OCI-LY1 (cell line): Measurements from ENCODE around the gene XIAP.
"Not testable (repeated sequence)": the region's sequence is repeated elsewhere in the genome, so short reads cannot be mapped to it uniquely, and the experiment has no call there.

Experiments
- H2AFZ ChIP-seq: fragments of 200-600 bp; sonication (generic), shearing (Covaris generic); 2 replicates; pipeline ENCODE4 v1.6.0; 2014; ENCODE audit warnings: antibody characterized with exemption, mild to moderate bottlenecking, low read length
- H3F3A ChIP-seq: fragments of 200-600 bp; sonication (generic), shearing (Covaris generic); 2 replicates; pipeline ENCODE4 v1.6.0; 2014; ENCODE audit warnings: mild to moderate bottlenecking, antibody characterized with exemption, low read length, moderate library complexity; ENCODE audit not compliant: insufficient read depth
- H3K27ac ChIP-seq: fragments of 200-600 bp; sonication (generic); 2 replicates; pipeline ENCODE4 v1.5.1; 2014; ENCODE audit warnings: low read length, mixed run types, mild to moderate bottlenecking, low read depth; ENCODE audit not compliant: poor library complexity, severe bottlenecking
- H3K27me3 ChIP-seq: fragments of 200-600 bp; sonication (generic); 2 replicates; pipeline ENCODE4 v1.6.0; 2014; ENCODE audit warnings: antibody characterized with exemption, mild to moderate bottlenecking, low read length, moderate library complexity; ENCODE audit not compliant: insufficient read depth
- H3K36me3 ChIP-seq: fragments of 200-600 bp; sonication (generic); 2 replicates; pipeline ENCODE4 v1.6.1; 2014; ENCODE audit warnings: mild to moderate bottlenecking, antibody characterized with exemption, low read length, moderate library complexity, mixed read lengths; ENCODE audit not compliant: insufficient read depth
- H3K4me1 ChIP-seq: fragments of 200-600 bp; sonication (generic); 2 replicates; pipeline ENCODE4 v1.5.1; 2014; ENCODE audit warnings: mild to moderate bottlenecking, low read length, moderate library complexity; ENCODE audit not compliant: insufficient read depth, severe bottlenecking
- H3K4me2 ChIP-seq: fragments of 200-600 bp; sonication (generic), shearing (Covaris generic); 2 replicates; pipeline ENCODE4 v1.6.1; 2014; ENCODE audit warnings: low read length
- H3K4me3 ChIP-seq: fragments of 200-600 bp; sonication (generic); 2 replicates; pipeline ENCODE4 v1.5.1; 2014; ENCODE audit warnings: low read length, low read depth, mild to moderate bottlenecking, mixed read lengths; ENCODE audit not compliant: poor library complexity, severe bottlenecking
- H3K79me2 ChIP-seq: fragments of 200-600 bp; shearing (Covaris generic); 2 replicates; pipeline ENCODE4 v1.6.1; 2016; ENCODE audit warnings: mixed run types, low read length, mixed read lengths; ENCODE audit not compliant: insufficient read depth
- H3K9ac ChIP-seq: fragments of 200-600 bp; sonication (generic), shearing (Covaris generic); 2 replicates; pipeline ENCODE4 v1.6.1; 2014; ENCODE audit warnings: mild to moderate bottlenecking, low read length, mixed read lengths
- H3K9me2 ChIP-seq: fragments of 200-600 bp; sonication (generic), shearing (Covaris generic); 2 replicates; pipeline ENCODE4 v1.6.1; 2014; ENCODE audit warnings: low read depth, mild to moderate bottlenecking, low read length, mixed read lengths
- H3K9me3 ChIP-seq: fragments of 200-600 bp; shearing (Covaris generic); 2 replicates; pipeline ENCODE4 v1.6.1; 2014; ENCODE audit warnings: low read length, mixed read lengths
- H4K20me1 ChIP-seq: fragments of 200-600 bp; sonication (generic), shearing (Covaris generic); 2 replicates; pipeline ENCODE4 v1.6.0; 2016; ENCODE audit warnings: mild to moderate bottlenecking, low read length; ENCODE audit not compliant: insufficient read depth
- CTCF ChIP-seq: fragments of 200-600 bp; sonication (generic), shearing (Covaris generic); IDR thresholded peaks from 2 replicates; pipeline ENCODE4 v1.5.1; 2017; ENCODE audit warnings: mild to moderate bottlenecking, antibody characterized with exemption, low read length, moderate library complexity, mixed read lengths
- EZH2 ChIP-seq: fragments of 200-600 bp; sonication (generic), shearing (Covaris generic); IDR thresholded peaks from 2 replicates; pipeline ENCODE4 v1.8.0; 2017; ENCODE audit warnings: borderline replicate concordance, mixed run types, mild to moderate bottlenecking, antibody characterized with exemption, low read length, moderate library complexity, mixed read lengths

Gene XIAP

GRCh38 chrX:123923211-123923610 is 63.4 kb downstream of the XIAP start:
- no peak overlapping the region for H3K27ac ChIP-seq
- no peaks in the 10 kb centered on the region for H3F3A ChIP-seq
- H3K9ac ChIP-seq = no peak overlapping the region
- no peaks in the 10 kb centered on the region for H4K20me1 ChIP-seq
- no peaks in the 10 kb centered on the region for H3K79me2 ChIP-seq
- no peak overlapping the region for H3K4me3 ChIP-seq
- no peak for TF ChIP-seq CTCF
- no peaks in the 10 kb centered on the region for H3K9me2 ChIP-seq
- no peaks in the 10 kb centered on the region for H3K4me1 ChIP-seq
- H3K9me3 ChIP-seq = no peaks in the 10 kb centered on the region
- H2AFZ ChIP-seq = no peak overlapping the region
- no peak overlapping the region for H3K4me2 ChIP-seq
- H3K27me3 ChIP-seq = no peaks in the 10 kb centered on the region
- H3K36me3 ChIP-seq = no peaks in the 10 kb centered on the region

- Histone ChIP-seq H3F3A (no peaks in the 10 kb centered on the region), H3K79me2 (no peaks in the 10 kb centered on the region), H3K9me3 (no peaks in the 10 kb centered on the region), H3K36me3 (no peaks in the 10 kb centered on the region), H2AFZ (no peak overlapping the region), H3K27me3 (no peaks in the 10 kb centered on the region), H3K9me2 (no peaks in the 10 kb centered on the region), H4K20me1 (no peaks in the 10 kb centered on the region), H3K9ac (no peak overlapping the region), H3K4me1 (no peaks in the 10 kb centered on the region), H3K27ac (no peak overlapping the region), H3K4me2 (no peak overlapping the region), H3K4me3 (no peak overlapping the region)
- TF ChIP-seq CTCF (no peak), EZH2 (no peak)
These were observed 64.3 kb downstream of the XIAP start for GRCh38 chrX:123924186-123924585.

DNA sequence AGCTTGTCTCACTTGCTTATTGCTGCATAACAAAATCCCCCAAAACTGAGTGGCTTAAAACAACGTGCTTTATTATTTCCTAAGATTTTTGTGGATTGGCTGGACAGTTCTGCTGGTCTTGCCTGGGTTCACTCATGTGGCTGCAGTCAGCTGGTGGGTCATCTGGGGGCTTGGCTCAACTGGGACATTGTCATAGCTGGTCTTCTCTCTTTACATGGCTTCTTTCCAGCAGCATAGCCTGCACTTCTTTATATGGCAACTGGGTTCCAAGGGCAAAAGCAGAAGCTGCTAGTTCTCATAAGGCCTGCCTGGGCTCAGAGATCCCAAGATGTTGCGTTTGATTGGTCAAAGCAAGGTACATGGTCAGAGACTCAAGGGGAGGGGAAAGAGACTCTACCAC is 68.0 kb downstream of the XIAP start:
- H3K27ac ChIP-seq = no peak overlapping the region

GRCh38 chrX:123932055-123932454 is 72.2 kb downstream of the XIAP start:
- H3K9me3 ChIP-seq, H3K4me2 ChIP-seq, H3K27ac ChIP-seq, H3F3A ChIP-seq, H3K27me3 ChIP-seq, H2AFZ ChIP-seq, H3K9me2 ChIP-seq, H3K4me3 ChIP-seq, H3K4me1 ChIP-seq, H3K79me2 ChIP-seq, H3K9ac ChIP-seq, H3K36me3 ChIP-seq, H4K20me1 ChIP-seq: not testable (repeated sequence)

More for the DNA sequence above, 68.0 kb downstream of the XIAP start:
- H3K27me3 ChIP-seq = no peaks in the 10 kb centered on the region
- no peaks in the 10 kb centered on the region for H4K20me1 ChIP-seq
- H3K4me1 ChIP-seq = no peaks in the 10 kb centered on the region
- TF ChIP-seq EZH2 = no peak
- TF ChIP-seq CTCF = no peak
- no peaks in the 10 kb centered on the region for H3K9me2 ChIP-seq
- H3K36me3 ChIP-seq = no peaks in the 10 kb centered on the region
- no peaks in the 10 kb centered on the region for H3F3A ChIP-seq
- H3K9ac ChIP-seq = no peak overlapping the region
- no peak overlapping the region for H3K4me3 ChIP-seq
- H3K4me2 ChIP-seq = no peak overlapping the region
- H3K79me2 ChIP-seq = no peaks in the 10 kb centered on the region
- H2AFZ ChIP-seq = no peak overlapping the region
- no peaks in the 10 kb centered on the region for H3K9me3 ChIP-seq
